MM.1S (cell line): ENCODE measurements around the gene LRRC18.

ENCODE experiments used
- DNase-seq: peaks from one replicate; pipeline ENCODE4 v3.0.0-alpha.2; 2015
- H2AFZ ChIP-seq: fragments of 300-600 bp; sonication (generic); 2 replicates; pipeline ENCODE4 v1.6.0; 2016; ENCODE audit warnings: antibody characterized with exemption, low read length
- H3F3A ChIP-seq: fragments of 300-600 bp; sonication (generic); 2 replicates; pipeline ENCODE4 v1.6.1; 2016; ENCODE audit warnings: mild to moderate bottlenecking, antibody characterized with exemption, low read length, moderate library complexity, mixed read lengths; ENCODE audit not compliant: insufficient read depth
- H3K27ac ChIP-seq: fragments of 300-600 bp; sonication (generic); 2 replicates; pipeline ENCODE4 v1.5.1; 2016; ENCODE audit warnings: mild to moderate bottlenecking, low read length
- H3K27me3 ChIP-seq: fragments of 300-600 bp; sonication (generic); replicated peaks from 2 replicates; pipeline ENCODE4 v1.6.0; 2016; ENCODE audit warnings: low read length; ENCODE audit not compliant: insufficient read depth
- H3K36me3 ChIP-seq: fragments of 300-600 bp; sonication (generic); replicated peaks from 2 replicates; pipeline ENCODE4 v1.6.1; 2016; ENCODE audit warnings: mild to moderate bottlenecking, low read length, mixed read lengths; ENCODE audit not compliant: insufficient read depth
- H3K4me1 ChIP-seq: fragments of 300-600 bp; sonication (generic); 2 replicates; pipeline ENCODE4 v1.6.1; 2016; ENCODE audit warnings: low read length, mixed read lengths
- H3K4me2 ChIP-seq: fragments of 300-600 bp; sonication (generic); 2 replicates; pipeline ENCODE4 v1.6.0; 2016; ENCODE audit warnings: low read depth, low read length
- H3K4me3 ChIP-seq: fragments of 300-600 bp; sonication (generic); 2 replicates; pipeline ENCODE4 v1.5.1; 2016; ENCODE audit warnings: low read length, mixed read lengths
- H3K79me2 ChIP-seq: fragments of 300-600 bp; sonication (generic); 2 replicates; pipeline ENCODE4 v1.6.1; 2016; ENCODE audit warnings: mixed run types, low read length, mixed read lengths
- H3K9ac ChIP-seq: fragments of 300-600 bp; sonication (generic); 2 replicates; pipeline ENCODE4 v1.6.1; 2016; ENCODE audit warnings: low read length, mixed read lengths
- H3K9me2 ChIP-seq: fragments of 300-600 bp; sonication (generic); replicated peaks from 2 replicates; pipeline ENCODE4 v1.6.1; 2016; ENCODE audit warnings: mild to moderate bottlenecking, low read length, mixed read lengths; ENCODE audit not compliant: insufficient read depth
- H3K9me3 ChIP-seq: fragments of 300-600 bp; sonication (generic); replicated peaks from 2 replicates; pipeline ENCODE4 v1.6.1; 2016; ENCODE audit warnings: mild to moderate bottlenecking, low read length, mixed read lengths; ENCODE audit not compliant: insufficient read depth
- H4K20me1 ChIP-seq: fragments of 300-600 bp; sonication (generic); 2 replicates; pipeline ENCODE4 v1.6.1; 2016; ENCODE audit warnings: mild to moderate bottlenecking, low read length, moderate library complexity, mixed read lengths; ENCODE audit not compliant: insufficient read depth
- EZH2 ChIP-seq: fragments of 300-600 bp; sonication (generic); optimal IDR thresholded peaks from 2 replicates; pipeline ENCODE3; 2017; ENCODE audit warnings: low read depth, mild to moderate bottlenecking, antibody characterized with exemption, low read length, mixed read lengths
- EZH2phosphoT487 ChIP-seq: fragments of 300-600 bp; sonication (generic); IDR thresholded peaks from 2 replicates; pipeline ENCODE4 v1.6.1; 2018; ENCODE audit warnings: antibody characterized with exemption, low read length
- TF ChIP-seq, protein P1 (sequence below): fragments of 300-600 bp; sonication (generic); IDR thresholded peaks from 2 replicates; pipeline ENCODE4 v1.5.1; 2016; ENCODE audit warnings: antibody characterized with exemption, low read length, mixed read lengths

Gene LRRC18

DNA sequence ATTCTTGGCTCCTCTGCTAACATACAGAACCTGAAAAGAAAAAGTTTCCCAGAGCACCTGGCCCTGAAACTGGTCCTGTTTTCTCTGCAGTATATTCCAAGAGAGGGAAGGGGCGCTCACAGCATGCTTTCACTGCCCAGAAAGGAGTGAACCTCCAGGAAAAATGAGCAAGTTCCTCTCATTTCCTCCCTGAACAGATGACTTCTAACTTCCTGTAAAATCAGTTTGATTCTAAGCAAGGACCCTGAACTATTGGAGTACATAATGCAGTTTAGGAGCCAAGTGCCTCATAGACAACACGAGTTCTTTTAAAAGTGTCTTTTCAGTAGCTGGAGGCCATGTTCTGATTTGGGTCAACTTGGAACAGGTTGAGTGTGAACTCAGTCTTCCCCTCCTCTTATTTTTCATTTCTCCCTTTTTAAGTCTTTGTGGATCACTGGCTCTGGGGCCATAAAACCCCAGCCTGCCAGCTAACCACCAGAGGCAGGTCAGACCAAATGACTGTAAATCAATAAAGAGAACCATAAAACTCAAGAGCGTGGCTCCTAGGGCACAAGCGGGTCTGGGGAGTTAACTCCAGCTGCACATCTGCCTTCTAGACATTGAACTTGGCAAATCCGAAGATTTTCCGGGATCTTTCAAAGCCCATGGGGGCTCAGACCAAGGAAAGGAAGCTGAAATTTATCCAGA, 5.9 kb upstream of the LRRC18 start:
- H3K9ac ChIP-seq: no peak overlapping the region
- no peak for DNase-seq
- H3K4me3 ChIP-seq: no peak overlapping the region
- no peak overlapping the region for H3K27ac ChIP-seq
- H3K4me2 ChIP-seq: no peak overlapping the region
- no peaks in the 10 kb centered on the region for H3K79me2 ChIP-seq
- H4K20me1 ChIP-seq: no peaks in the 10 kb centered on the region
- H3K4me1 ChIP-seq: no peaks in the 10 kb centered on the region
- H3K9me2 ChIP-seq: no peaks in the 10 kb centered on the region
- TF ChIP-seq, protein P1, sequence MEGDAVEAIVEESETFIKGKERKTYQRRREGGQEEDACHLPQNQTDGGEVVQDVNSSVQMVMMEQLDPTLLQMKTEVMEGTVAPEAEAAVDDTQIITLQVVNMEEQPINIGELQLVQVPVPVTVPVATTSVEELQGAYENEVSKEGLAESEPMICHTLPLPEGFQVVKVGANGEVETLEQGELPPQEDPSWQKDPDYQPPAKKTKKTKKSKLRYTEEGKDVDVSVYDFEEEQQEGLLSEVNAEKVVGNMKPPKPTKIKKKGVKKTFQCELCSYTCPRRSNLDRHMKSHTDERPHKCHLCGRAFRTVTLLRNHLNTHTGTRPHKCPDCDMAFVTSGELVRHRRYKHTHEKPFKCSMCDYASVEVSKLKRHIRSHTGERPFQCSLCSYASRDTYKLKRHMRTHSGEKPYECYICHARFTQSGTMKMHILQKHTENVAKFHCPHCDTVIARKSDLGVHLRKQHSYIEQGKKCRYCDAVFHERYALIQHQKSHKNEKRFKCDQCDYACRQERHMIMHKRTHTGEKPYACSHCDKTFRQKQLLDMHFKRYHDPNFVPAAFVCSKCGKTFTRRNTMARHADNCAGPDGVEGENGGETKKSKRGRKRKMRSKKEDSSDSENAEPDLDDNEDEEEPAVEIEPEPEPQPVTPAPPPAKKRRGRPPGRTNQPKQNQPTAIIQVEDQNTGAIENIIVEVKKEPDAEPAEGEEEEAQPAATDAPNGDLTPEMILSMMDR: no peak
- TF ChIP-seq EZH2phosphoT487: no peak
- no peak for TF ChIP-seq EZH2
- H2AFZ ChIP-seq: no peak overlapping the region
- H3K27me3 ChIP-seq: no peaks in the 10 kb centered on the region
- H3F3A ChIP-seq: no peaks in the 10 kb centered on the region
- H3K9me3 ChIP-seq: no peaks in the 10 kb centered on the region
- no peaks in the 10 kb centered on the region for H3K36me3 ChIP-seq

DNA sequence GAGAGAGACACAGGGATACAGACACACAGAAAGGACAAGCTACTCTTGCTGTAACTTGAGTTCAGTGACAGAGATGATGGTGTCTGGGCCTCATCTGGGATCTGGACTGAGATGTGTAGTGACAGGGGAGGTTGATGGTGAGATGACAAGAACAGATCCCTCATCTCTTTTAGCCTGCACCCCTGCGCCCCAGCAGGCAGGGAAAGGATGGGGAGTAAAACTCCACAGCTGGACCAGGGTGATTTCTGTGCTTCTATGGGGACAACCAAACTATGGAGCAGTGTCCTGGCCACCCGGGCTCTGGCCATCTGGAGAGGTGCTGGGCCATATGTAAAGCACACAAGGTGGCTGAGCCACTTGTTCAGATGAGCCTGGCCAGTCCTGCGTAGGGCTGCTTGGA, 4.5 kb upstream of the LRRC18 start:
- H2AFZ ChIP-seq: no peak overlapping the region
- no peak overlapping the region for H3K9ac ChIP-seq
- TF ChIP-seq EZH2phosphoT487: no peak
- TF ChIP-seq, protein P1: no peak
- TF ChIP-seq EZH2: no peak
- DNase-seq: no peak
- no peaks in the 10 kb centered on the region for H3K79me2 ChIP-seq
- H3K36me3 ChIP-seq: no peaks in the 10 kb centered on the region
- H3F3A ChIP-seq: no peaks in the 10 kb centered on the region
- no peaks in the 10 kb centered on the region for H3K9me2 ChIP-seq
- no peak overlapping the region for H3K27ac ChIP-seq
- H3K4me2 ChIP-seq: no peak overlapping the region
- H3K4me1 ChIP-seq: no peaks in the 10 kb centered on the region
- H3K27me3 ChIP-seq: no peaks in the 10 kb centered on the region
- no peak overlapping the region for H3K4me3 ChIP-seq
- H4K20me1 ChIP-seq: no peaks in the 10 kb centered on the region
- H3K9me3 ChIP-seq: no peaks in the 10 kb centered on the region

DNA sequence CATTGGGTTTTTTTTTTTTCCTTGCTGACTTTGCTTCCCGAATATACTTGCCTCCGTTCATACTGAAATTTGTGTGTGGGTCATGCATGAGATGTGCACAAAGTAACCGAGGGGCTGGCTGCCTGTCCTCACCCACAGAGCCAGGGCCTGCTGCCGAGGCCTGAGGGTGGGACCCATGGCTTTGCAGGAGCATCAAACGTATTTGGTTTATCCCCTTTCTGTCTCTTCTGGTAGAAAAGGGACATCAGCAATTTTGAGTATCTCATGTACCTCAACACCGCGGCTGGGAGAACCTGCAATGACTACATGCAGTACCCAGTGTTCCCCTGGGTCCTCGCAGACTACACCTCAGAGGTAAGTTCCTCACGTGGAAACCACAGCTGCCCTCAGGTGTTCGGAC, 3.5 kb upstream of the LRRC18 start:
- Histone ChIP-seq H3F3A (no peaks in the 10 kb centered on the region), H3K9me3 (no peaks in the 10 kb centered on the region), H3K4me3 (no peak overlapping the region), H3K9ac (no peak overlapping the region), H2AFZ (no peak overlapping the region), H4K20me1 (no peaks in the 10 kb centered on the region), H3K27ac (no peak overlapping the region), H3K4me1 (no peaks in the 10 kb centered on the region), H3K9me2 (no peaks in the 10 kb centered on the region), H3K27me3 (no peaks in the 10 kb centered on the region), H3K36me3 (no peaks in the 10 kb centered on the region), H3K79me2 (no peaks in the 10 kb centered on the region), H3K4me2 (no peak overlapping the region)
- DNase-seq: no peak
- TF ChIP-seq, protein P1: no peak
- TF ChIP-seq EZH2: no peak
- no peak for TF ChIP-seq EZH2phosphoT487
